Measurements from ENCODE around the gene KCNAB2. TPM values are rescaled to one million over a fixed set of nuclear protein-coding genes. Genes with fewer than 3 reads are reported as not detected.

Gene KCNAB2
- total RNA-seq, 4 donors from 2014 or later, result 4.2 to 12.0 (median 10.0) TPM

GRCh38 chr1:6111991-6112689, 66.5 kb downstream of the KCNAB2 start:
- DNase-seq (ENCODE audit: low spot score in 2 of 2), result no peak
- no peak overlapping the region for H3K4me3 ChIP-seq (ENCODE audit: low read depth, poor library complexity, severe bottlenecking)
- intact Hi-C loops (cut with DNase I; ENCODE audit: low total_unique reads), result loop anchor here (5.0 to 10.0 kb wide), 2 partner anchors 73 to 130 kb away; partner anchors contain the start of genes CHD5 and HES3
- 78 to 84% methylated on average over 13 of the region's 13 CpGs for WGBS, 2 donors
- TF ChIP-seq POLR2A (IDR thresholded peaks at IDR 0.05) (no peak), CTCF (IDR thresholded peaks at IDR 0.05) (no peak)

GRCh38 chr1:6112690-6113005, 67.0 kb downstream of the KCNAB2 start:
- intact Hi-C loops (cut with DNase I; ENCODE audit: low total_unique reads), result loop anchor here (5.0 to 10.0 kb wide), 2 partner anchors 72 to 130 kb away; partner anchors contain the start of genes CHD5 and HES3
- H3K4me3 ChIP-seq (ENCODE audit: low read depth, poor library complexity, severe bottlenecking), result no peak overlapping the region
- TF ChIP-seq CTCF (IDR thresholded peaks at IDR 0.05) (no peak), POLR2A (IDR thresholded peaks at IDR 0.05) (no peak)
- DNase-seq (ENCODE audit: low spot score in 2 of 2), result no peak
- WGBS, 2 donors, result 54 to 62% methylated on average over 4 to 5 of the region's 5 CpGs

GRCh38 chr1:6113116-6113515, 67.4 kb downstream of the KCNAB2 start:
- no peak for DNase-seq (ENCODE audit: low spot score in 2 of 2)
- 80% methylated on average over 10 of the region's 10 CpGs for WGBS, 2 donors

GRCh38 chr1:6113745-6114144, 68.1 kb downstream of the KCNAB2 start:
- H3K4me3 ChIP-seq (ENCODE audit: low read depth, poor library complexity, severe bottlenecking), result no peak overlapping the region
- TF ChIP-seq CTCF (IDR thresholded peaks at IDR 0.05) (no peak), POLR2A (IDR thresholded peaks at IDR 0.05) (no peak)
- intact Hi-C loops (cut with DNase I; ENCODE audit: low total_unique reads), result loop anchor here (5.0 to 10.0 kb wide), 2 partner anchors 71 to 129 kb away; partner anchors contain the start of genes CHD5 and HES3
- no peak for DNase-seq (ENCODE audit: low spot score in 2 of 2)
- WGBS, 2 donors, result 82% methylated on average over 14 of the region's 14 CpGs

More at GRCh38 chr1:6113116-6113515, 67.4 kb downstream of the KCNAB2 start:
- intact Hi-C loops (cut with DNase I; ENCODE audit: low total_unique reads), result loop anchor here (5.0 to 10.0 kb wide), 2 partner anchors 72 to 129 kb away; partner anchors contain the start of genes CHD5 and HES3
- H3K4me3 ChIP-seq (ENCODE audit: low read depth, poor library complexity, severe bottlenecking), result no peak overlapping the region
- TF ChIP-seq POLR2A (IDR thresholded peaks at IDR 0.05), result no peak
- no peak for TF ChIP-seq CTCF (IDR thresholded peaks at IDR 0.05)

GRCh38 chr1:6116137-6116536, 70.4 kb downstream of the KCNAB2 start:
- TF ChIP-seq CTCF (IDR thresholded peaks at IDR 0.05) (no peak), POLR2A (IDR thresholded peaks at IDR 0.05) (no peak)
- intact Hi-C loops (cut with DNase I; ENCODE audit: low total_unique reads), result loop anchor here (10.0 kb wide), 1 partner anchor 69 kb away; the partner anchor contains the start of gene CHD5
- no peak for DNase-seq (ENCODE audit: low spot score in 2 of 2)
- WGBS, 2 donors, result 70 to 80% methylated on average over 1 of the region's 1 CpG
- no peak overlapping the region for H3K4me3 ChIP-seq (ENCODE audit: low read depth, poor library complexity, severe bottlenecking)

Measured in lower leg skin (tissue), 4 donors.